Activated B cell treated with CpG ODN at 0.5 μM for 24 hours (primary cell): ENCODE measurements around the gene TMEM120A. TPM values are rescaled to one million over a fixed set of nuclear protein-coding genes. Genes with fewer than 3 reads are reported as not detected.

Experiments
- ATAC-seq: fragments of 200-7000 bp; cut with Tn5 transposase; one replicate; pipeline ENCODE4 v1.10.0; 2021; ENCODE audit warnings: low read depth, mild to moderate bottlenecking, moderate library complexity
- CTCF ChIA-PET: fragments of 350-600 bp; sonication (Branson Sonifier 250); formaldehyde crosslinking; loops from one replicate; lab custom pipeline; 2021; ENCODE audit warnings: antibody characterized with exemption; lab: Charles Lee
- POLR2A ChIA-PET: fragments of 350-600 bp; sonication (Branson Sonifier 250); formaldehyde crosslinking; loops from one replicate; lab custom pipeline; 2021; ENCODE audit warnings: antibody characterized with exemption; lab: Charles Lee
- DNase-seq: peaks from one replicate; pipeline ENCODE4 v3.0.0; 2022
- H3K27ac Mint-ChIP-seq: one replicate; pipeline ENCODE4 v1.8.0; 2020; ENCODE audit warnings: mixed read lengths
- H3K27me3 Mint-ChIP-seq: one replicate; pipeline ENCODE4 v1.8.0; 2021; ENCODE audit warnings: mixed read lengths
- H3K36me3 Mint-ChIP-seq: one replicate; pipeline ENCODE4 v1.8.0; 2021; ENCODE audit warnings: low read depth, mixed read lengths
- H3K4me1 Mint-ChIP-seq: one replicate; pipeline ENCODE4 v1.8.0; 2021; ENCODE audit warnings: mixed read lengths
- H3K4me3 Mint-ChIP-seq: one replicate; pipeline ENCODE4 v1.8.0; 2020; ENCODE audit warnings: mild to moderate bottlenecking, mixed read lengths
- H3K9me3 Mint-ChIP-seq: one replicate; pipeline ENCODE4 v1.8.0; 2020; ENCODE audit warnings: mixed read lengths
- intact Hi-C: fragments of 100-400 bp; cut with micrococcal nuclease; formaldehyde crosslinking; loops from one replicate; pipeline ENCODE4 v1.15.1; 2024
- total RNA-seq: library from RNA; stranded (reverse); gene quantifications from 2 replicates; pipeline ENCODE4 v1.2.3, GENCODE V29; 2022
- TF ChIP-seq, protein P1 (sequence below): fragments of 200-600 bp; IDR thresholded peaks from one replicate; pipeline ENCODE4 v1.8.0; 2022; ENCODE audit warnings: antibody characterized with exemption, mild to moderate bottlenecking

Gene TMEM120A
- total RNA-seq, 1 donor from 2014 or later, result 104 TPM

- CTCF ChIA-PET, result no interaction called here
These were observed 31.6 kb downstream of the TMEM120A start for GRCh38 chr7:75962607-75963380.

DNA sequence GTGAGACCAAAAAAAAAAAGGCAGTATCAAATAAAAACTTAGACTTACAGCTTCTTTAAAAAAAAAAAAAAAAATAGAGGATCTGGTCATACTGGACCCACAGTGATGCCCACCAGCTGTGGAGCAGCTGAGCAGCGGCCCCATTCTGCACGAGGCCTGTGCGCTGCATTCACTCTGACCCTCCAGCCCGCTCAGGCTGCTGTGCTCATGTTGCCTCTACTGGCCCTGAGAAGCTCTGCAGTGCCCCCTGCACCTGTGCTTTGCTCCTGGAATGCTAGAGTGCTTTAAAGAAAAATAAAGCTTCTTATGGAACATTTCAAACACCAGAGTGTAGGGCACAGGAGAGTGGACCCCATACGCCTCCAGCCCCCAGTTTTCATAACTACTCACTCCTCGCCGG lies 33.2 kb downstream of the TMEM120A start:
- Mint-ChIP-seq H3K27me3 (no peaks in the 10 kb centered on the region), H3K4me1 (no peaks in the 10 kb centered on the region), H3K9me3 (no peaks in the 10 kb centered on the region), H3K27ac (no peak overlapping the region), H3K36me3 (peaks cover 61% of the 10 kb centered on the region), H3K4me3 (no peak overlapping the region)
- DNase-seq (no peak), ATAC-seq (no peak)
- TF ChIP-seq, protein P1, sequence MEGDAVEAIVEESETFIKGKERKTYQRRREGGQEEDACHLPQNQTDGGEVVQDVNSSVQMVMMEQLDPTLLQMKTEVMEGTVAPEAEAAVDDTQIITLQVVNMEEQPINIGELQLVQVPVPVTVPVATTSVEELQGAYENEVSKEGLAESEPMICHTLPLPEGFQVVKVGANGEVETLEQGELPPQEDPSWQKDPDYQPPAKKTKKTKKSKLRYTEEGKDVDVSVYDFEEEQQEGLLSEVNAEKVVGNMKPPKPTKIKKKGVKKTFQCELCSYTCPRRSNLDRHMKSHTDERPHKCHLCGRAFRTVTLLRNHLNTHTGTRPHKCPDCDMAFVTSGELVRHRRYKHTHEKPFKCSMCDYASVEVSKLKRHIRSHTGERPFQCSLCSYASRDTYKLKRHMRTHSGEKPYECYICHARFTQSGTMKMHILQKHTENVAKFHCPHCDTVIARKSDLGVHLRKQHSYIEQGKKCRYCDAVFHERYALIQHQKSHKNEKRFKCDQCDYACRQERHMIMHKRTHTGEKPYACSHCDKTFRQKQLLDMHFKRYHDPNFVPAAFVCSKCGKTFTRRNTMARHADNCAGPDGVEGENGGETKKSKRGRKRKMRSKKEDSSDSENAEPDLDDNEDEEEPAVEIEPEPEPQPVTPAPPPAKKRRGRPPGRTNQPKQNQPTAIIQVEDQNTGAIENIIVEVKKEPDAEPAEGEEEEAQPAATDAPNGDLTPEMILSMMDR, result no peak
- POLR2A ChIA-PET, result interaction anchor here (0.6 kb wide), 1 partner anchor 62 kb away, joined by 4 read pairs; no protein-coding TSS in a partner anchor
- intact Hi-C loops, result no loop called here
- CTCF ChIA-PET, result no interaction called here

More at GRCh38 chr7:75962607-75963380, 31.6 kb downstream of the TMEM120A start:
- no peak overlapping the region for H3K4me3 Mint-ChIP-seq
- H3K36me3 Mint-ChIP-seq, result peaks cover 58% of the 10 kb centered on the region
- no peak for ATAC-seq
- no peaks in the 10 kb centered on the region for H3K9me3 Mint-ChIP-seq
- no peak for DNase-seq
- intact Hi-C loops, result no loop called here
- H3K27ac Mint-ChIP-seq, result no peak overlapping the region
- H3K4me1 Mint-ChIP-seq, result no peaks in the 10 kb centered on the region
- TF ChIP-seq, protein P1, result no peak
- POLR2A ChIA-PET, result no interaction called here
- H3K27me3 Mint-ChIP-seq, result no peaks in the 10 kb centered on the region

DNA sequence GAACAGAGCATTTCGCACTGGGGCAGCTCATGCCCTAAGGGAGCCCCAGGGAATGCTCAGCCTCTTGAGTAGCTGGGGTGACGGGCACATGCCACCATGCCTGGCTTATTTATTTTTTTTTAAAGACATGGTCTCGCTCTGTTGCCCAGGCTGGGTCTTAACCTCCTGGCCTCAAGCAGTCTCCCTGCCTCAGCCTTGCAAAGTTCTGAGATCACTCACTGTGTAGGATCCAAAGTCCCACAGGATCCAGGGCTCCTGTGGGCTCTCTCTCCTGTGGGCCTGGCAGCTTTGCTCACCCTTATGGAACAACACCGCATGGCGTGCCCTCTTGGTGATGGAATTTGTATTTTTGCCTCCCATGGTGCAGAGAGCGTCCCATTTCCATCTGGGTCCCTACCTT lies 34.0 kb downstream of the TMEM120A start:
- CTCF ChIA-PET, result no interaction called here
- Mint-ChIP-seq H3K9me3 (no peaks in the 10 kb centered on the region), H3K27me3 (no peaks in the 10 kb centered on the region), H3K27ac (no peak overlapping the region), H3K4me1 (no peaks in the 10 kb centered on the region), H3K36me3 (peaks cover 60% of the 10 kb centered on the region), H3K4me3 (no peak overlapping the region)
- TF ChIP-seq, protein P1, result no peak
- intact Hi-C loops, result no loop called here
- ATAC-seq, result no peak
- no peak for DNase-seq
- POLR2A ChIA-PET, result interaction anchor here (0.6 kb wide), 1 partner anchor 63 kb away, joined by 4 read pairs; no protein-coding TSS in a partner anchor

DNA sequence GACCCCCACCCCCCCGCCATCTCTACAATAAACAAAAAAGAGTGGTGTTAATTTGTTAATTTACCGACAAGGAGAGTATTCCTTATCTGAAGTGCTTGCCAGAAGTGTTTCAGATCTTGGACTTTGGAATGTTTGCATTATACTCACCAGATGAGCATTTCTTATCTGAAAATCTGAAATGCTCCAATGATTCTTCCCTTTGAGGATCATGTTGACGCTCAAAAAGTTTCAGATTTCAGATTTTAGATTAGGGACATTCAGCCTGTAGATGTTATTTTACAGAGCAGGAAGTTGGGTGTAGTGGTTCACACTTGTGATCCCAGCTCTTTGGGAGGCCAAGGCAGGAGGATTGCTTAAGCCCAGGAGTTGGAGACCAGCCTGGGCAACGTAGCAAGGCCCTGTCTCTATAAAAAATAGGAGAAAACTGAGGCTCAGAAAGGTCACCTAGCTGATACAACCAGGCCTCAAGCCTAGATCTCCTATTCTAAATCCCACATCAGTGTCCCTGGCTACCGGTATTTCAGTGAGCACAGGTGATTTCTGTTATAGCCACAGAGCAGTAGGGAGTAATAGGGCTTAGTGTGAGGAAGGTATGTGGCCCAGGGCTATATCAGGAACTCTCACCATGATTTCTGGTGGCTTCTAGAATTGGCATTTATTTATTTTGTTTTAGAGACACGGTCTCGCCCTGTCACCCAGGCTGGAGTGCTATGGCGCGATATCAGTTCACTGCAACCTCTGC lies 35.4 kb downstream of the TMEM120A start:
- ChIA-PET CTCF (no interaction called here), POLR2A (no interaction called here)
- no peak overlapping the region for H3K4me3 Mint-ChIP-seq
- no peak overlapping the region for H3K27ac Mint-ChIP-seq
- H3K27me3 Mint-ChIP-seq, result no peaks in the 10 kb centered on the region
- intact Hi-C loops, result no loop called here
- H3K36me3 Mint-ChIP-seq, result peaks cover 59% of the 10 kb centered on the region
- ATAC-seq, result no peak
- TF ChIP-seq, protein P1, result no peak
- H3K4me1 Mint-ChIP-seq, result no peaks in the 10 kb centered on the region
- H3K9me3 Mint-ChIP-seq, result no peaks in the 10 kb centered on the region
- DNase-seq, result no peak
